GM12873 (cell line): ENCODE data around the gene THADA.

Experiments
- TF ChIP-seq, protein P1 (sequence below): IDR thresholded peaks from 2 replicates; pipeline ENCODE4 v1.5.1; 2012; ENCODE audit warnings: low read depth, mild to moderate bottlenecking, moderate library complexity, low read length, control low read depth; ENCODE audit not compliant: insufficient read depth; ENCODE audit errors: missing control alignments

THADA gene

GRCh38 chr2:43230951-43231827, 364.6 kb downstream of the THADA start:
- TF ChIP-seq, protein P1, sequence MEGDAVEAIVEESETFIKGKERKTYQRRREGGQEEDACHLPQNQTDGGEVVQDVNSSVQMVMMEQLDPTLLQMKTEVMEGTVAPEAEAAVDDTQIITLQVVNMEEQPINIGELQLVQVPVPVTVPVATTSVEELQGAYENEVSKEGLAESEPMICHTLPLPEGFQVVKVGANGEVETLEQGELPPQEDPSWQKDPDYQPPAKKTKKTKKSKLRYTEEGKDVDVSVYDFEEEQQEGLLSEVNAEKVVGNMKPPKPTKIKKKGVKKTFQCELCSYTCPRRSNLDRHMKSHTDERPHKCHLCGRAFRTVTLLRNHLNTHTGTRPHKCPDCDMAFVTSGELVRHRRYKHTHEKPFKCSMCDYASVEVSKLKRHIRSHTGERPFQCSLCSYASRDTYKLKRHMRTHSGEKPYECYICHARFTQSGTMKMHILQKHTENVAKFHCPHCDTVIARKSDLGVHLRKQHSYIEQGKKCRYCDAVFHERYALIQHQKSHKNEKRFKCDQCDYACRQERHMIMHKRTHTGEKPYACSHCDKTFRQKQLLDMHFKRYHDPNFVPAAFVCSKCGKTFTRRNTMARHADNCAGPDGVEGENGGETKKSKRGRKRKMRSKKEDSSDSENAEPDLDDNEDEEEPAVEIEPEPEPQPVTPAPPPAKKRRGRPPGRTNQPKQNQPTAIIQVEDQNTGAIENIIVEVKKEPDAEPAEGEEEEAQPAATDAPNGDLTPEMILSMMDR, result no peak

- TF ChIP-seq, protein P1, result peak; percentile 9
Measured at GRCh38 chr2:43230351-43230885, 365.4 kb downstream of the THADA start.

DNA sequence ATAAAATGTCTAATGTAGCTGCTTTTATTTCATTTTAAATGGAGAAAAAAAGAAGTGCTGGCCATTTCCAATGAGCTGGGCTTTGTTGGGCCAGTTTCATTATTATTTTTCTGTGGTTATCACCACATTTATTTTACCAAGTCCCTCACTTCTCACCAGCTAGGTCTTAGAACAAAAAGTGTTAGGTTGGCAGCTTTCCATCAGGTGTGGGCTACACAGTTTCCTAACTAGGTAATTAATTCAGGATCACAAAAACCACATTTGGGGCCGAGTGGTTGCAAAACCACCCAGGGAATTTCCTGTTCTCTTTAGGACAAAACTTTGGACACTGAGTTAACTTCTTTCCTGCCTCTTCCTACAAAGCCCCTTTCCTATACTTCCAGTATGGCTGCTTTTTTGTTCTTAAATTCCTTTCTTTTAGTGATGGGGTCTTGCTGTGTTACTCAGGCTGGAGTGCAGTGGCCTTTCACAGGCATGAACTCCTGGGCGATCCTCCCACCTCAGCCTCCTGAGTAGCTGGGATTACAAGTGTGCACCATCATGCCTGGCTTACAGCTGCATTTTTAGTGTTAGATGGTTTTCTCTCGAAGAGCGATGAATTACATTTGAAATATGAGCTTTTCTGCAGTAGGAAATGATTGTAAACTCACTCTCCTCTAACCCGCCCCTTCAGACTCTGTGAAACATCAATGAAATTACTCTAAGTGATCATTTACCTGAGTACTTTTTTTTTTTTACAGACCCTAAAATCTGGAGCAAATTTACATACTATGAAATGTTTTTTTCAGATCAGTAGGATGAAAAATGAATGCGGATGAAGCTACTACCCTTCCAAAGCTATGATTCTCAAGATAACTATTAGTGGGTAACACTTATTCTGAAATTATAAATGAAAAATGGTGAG, 366.8 kb downstream of the THADA start:
- TF ChIP-seq, protein P1, result no peak

GRCh38 chr2:43228321-43228751, 367.5 kb downstream of the THADA start:
- TF ChIP-seq, protein P1, result no peak

- TF ChIP-seq, protein P1, result peak; percentile 21
Measured at GRCh38 chr2:43227830-43228281, 368.0 kb downstream of the THADA start.

- TF ChIP-seq, protein P1, result no peak
Measured at GRCh38 chr2:43226955-43227829, 368.6 kb downstream of the THADA start.
